ENCODE data around the gene ZNF576. TPM values are rescaled to one million over a fixed set of nuclear protein-coding genes. Genes with fewer than 3 reads are reported as not detected.
A peak's percentile ranks its signal among the peaks of the same experiment; 100 is the strongest.

The ZNF576 gene
- total and polyA plus RNA-seq, 9 of the 15 experiments (the other 6 are each of a cell fraction or from before 2014, with no cell fraction given) = 6.8 to 18.2 (median 12.2) TPM

DNA sequence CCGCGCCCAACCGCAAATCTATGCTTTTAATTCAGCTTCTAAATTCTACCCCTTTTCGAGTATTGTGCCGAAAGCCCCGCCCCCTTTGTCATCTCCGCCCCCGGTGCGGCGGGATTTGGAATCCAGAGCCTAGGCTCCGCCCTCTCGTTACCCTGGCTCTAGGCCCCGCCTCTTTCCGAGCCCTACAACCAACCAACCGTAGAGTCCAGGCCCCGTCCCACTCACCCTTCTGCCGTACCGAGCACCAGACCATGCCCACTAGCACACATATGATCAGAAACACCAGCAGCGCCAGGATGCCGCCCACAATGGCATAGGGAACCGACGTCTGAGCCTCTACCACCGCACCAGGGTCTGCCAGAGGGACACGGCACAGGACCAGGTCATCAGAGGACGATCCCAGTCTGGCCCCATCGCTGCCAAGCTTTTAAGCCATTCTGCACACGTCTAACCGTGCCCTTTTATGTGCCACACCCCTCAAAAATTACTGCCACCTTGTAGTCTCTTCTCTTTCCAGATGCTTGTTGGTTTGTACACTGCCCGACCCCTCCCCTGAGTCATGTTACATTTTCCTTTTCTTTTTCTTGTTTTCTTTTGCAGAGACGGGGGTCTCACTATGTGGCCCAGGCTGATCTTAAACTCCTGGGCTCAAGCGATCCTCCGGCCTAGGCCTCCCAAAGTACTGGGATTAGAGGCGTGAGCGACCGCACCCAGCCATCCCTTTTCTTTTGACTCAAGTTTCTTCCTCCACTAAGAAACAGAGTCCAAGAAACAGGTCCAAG lies 27.7 kb downstream of the ZNF576 start (continued):
- TF ChIP-seq KHSRP (IDR thresholded peaks at IDR 0.05) (no peak), GTF2A2 (tag; IDR thresholded peaks at IDR 0.05) (no peak), NFIC (IDR thresholded peaks at IDR 0.05) (no peak), SIX5 (IDR thresholded peaks at IDR 0.05; ENCODE audit: borderline replicate concordance in 1 of 2, insufficient read depth in 1 of 2, low read depth in 1 of 2, low read length in 2 of 2) (no peak), PHB (CRISPR knock-in tag; IDR thresholded peaks at IDR 0.05) (0 out of 2 replicates have a peak, but pooled peaks have one; percentile 3), NRF1 (conservative IDR thresholded peaks at IDR 0.05 in 1 of 2, IDR thresholded peaks at IDR 0.05 in 1 of 2) (peak in 1 of 2 experiments; percentile 38; a peak in 1 of 4 replicates), BRF1 (IDR thresholded peaks at IDR 0.05; ENCODE audit: borderline replicate concordance, extremely low read depth, insufficient read length) (no peak), SMARCA5 (IDR thresholded peaks at IDR 0.05) (0 out of 2 replicates have a peak, but pooled peaks have one; percentile 55), RBFOX2 (IDR thresholded peaks at IDR 0.05; ENCODE audit: low read depth, low read length) (peak; percentile 32; the same call in 1 of the 2 replicates), ARNT (IDR thresholded peaks at IDR 0.05) (0 out of 4 replicates have a peak, but pooled peaks of 1 of the 2 experiments have one; percentile 19), MIER1 (IDR thresholded peaks at IDR 0.05; ENCODE audit: low read depth) (no peak), CHCHD3 (CRISPR knock-in tag; IDR thresholded peaks at IDR 0.05) (no peak), SAP30 (IDR thresholded peaks at IDR 0.05; ENCODE audit: borderline replicate concordance, insufficient read depth, low read depth, low read length, poor library complexity, severe bottlenecking) (no peak), HMGN3 (IDR thresholded peaks at IDR 0.05; ENCODE audit: borderline replicate concordance, extremely low read depth, insufficient read length, low read depth, low read length) (peak; percentile 18), CREB1 (IDR thresholded peaks at IDR 0.05) (no peak), CREB1 (CRISPR knock-in tag; IDR thresholded peaks at IDR 0.05) (0 out of 2 replicates have a peak, but pooled peaks have one; percentile 21), SREBF2 (CRISPR knock-in tag; IDR thresholded peaks at IDR 0.05) (no peak), SNRNP70 (optimal IDR thresholded peaks at IDR 0.05; ENCODE audit: low read depth, low read length) (no peak)
- TF ChIP-seq, protein P1, sequence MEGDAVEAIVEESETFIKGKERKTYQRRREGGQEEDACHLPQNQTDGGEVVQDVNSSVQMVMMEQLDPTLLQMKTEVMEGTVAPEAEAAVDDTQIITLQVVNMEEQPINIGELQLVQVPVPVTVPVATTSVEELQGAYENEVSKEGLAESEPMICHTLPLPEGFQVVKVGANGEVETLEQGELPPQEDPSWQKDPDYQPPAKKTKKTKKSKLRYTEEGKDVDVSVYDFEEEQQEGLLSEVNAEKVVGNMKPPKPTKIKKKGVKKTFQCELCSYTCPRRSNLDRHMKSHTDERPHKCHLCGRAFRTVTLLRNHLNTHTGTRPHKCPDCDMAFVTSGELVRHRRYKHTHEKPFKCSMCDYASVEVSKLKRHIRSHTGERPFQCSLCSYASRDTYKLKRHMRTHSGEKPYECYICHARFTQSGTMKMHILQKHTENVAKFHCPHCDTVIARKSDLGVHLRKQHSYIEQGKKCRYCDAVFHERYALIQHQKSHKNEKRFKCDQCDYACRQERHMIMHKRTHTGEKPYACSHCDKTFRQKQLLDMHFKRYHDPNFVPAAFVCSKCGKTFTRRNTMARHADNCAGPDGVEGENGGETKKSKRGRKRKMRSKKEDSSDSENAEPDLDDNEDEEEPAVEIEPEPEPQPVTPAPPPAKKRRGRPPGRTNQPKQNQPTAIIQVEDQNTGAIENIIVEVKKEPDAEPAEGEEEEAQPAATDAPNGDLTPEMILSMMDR (IDR thresholded peaks at IDR 0.05 in 2 of 3, conservative IDR thresholded peaks at IDR 0.05 in 1 of 3; ENCODE audit: insufficient read depth in 2 of 3, low read depth in 1 of 3, low read length in 3 of 3) = no peak
- TF ChIP-seq, protein P2, sequence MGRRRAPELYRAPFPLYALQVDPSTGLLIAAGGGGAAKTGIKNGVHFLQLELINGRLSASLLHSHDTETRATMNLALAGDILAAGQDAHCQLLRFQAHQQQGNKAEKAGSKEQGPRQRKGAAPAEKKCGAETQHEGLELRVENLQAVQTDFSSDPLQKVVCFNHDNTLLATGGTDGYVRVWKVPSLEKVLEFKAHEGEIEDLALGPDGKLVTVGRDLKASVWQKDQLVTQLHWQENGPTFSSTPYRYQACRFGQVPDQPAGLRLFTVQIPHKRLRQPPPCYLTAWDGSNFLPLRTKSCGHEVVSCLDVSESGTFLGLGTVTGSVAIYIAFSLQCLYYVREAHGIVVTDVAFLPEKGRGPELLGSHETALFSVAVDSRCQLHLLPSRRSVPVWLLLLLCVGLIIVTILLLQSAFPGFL (CRISPR knock-in tag; IDR thresholded peaks at IDR 0.05) = 0 out of 2 replicates have a peak, but pooled peaks have one; percentile 28
- TF ChIP-seq, protein P3, sequence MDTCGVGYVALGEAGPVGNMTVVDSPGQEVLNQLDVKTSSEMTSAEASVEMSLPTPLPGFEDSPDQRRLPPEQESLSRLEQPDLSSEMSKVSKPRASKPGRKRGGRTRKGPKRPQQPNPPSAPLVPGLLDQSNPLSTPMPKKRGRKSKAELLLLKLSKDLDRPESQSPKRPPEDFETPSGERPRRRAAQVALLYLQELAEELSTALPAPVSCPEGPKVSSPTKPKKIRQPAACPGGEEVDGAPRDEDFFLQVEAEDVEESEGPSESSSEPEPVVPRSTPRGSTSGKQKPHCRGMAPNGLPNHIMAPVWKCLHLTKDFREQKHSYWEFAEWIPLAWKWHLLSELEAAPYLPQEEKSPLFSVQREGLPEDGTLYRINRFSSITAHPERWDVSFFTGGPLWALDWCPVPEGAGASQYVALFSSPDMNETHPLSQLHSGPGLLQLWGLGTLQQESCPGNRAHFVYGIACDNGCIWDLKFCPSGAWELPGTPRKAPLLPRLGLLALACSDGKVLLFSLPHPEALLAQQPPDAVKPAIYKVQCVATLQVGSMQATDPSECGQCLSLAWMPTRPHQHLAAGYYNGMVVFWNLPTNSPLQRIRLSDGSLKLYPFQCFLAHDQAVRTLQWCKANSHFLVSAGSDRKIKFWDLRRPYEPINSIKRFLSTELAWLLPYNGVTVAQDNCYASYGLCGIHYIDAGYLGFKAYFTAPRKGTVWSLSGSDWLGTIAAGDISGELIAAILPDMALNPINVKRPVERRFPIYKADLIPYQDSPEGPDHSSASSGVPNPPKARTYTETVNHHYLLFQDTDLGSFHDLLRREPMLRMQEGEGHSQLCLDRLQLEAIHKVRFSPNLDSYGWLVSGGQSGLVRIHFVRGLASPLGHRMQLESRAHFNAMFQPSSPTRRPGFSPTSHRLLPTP (IDR thresholded peaks at IDR 0.05; ENCODE audit: borderline replicate concordance, extremely low read depth, insufficient read length) = no peak
